Panc1 (cell line): ENCODE results near the gene SPDYE2B. TPM values are rescaled to one million over a fixed set of nuclear protein-coding genes. Genes with fewer than 3 reads are reported as not detected.
"Not testable (repeated sequence)": the region's sequence is repeated elsewhere in the genome, so short reads cannot be mapped to it uniquely, and the experiment has no call there.

Experiments
- ATAC-seq: fragments of 200-7000 bp; cut with Tn5 transposase; 2 replicates; pipeline ENCODE4 v1.9.1; 2020; ENCODE audit warnings: mild to moderate bottlenecking, moderate library complexity
- BruUV-seq: library from RNA; stranded (reverse); fragments of 400-500 nt; replicated peaks from 2 replicates; lab custom pipeline; 2021; lab: Mats Ljungman, UMichigan
- CTCF ChIA-PET: fragments of 300-600 bp; sonication (Branson Sonifier 250); formaldehyde crosslinking; loops from one replicate; lab custom pipeline; 2022; ENCODE audit warnings: antibody characterized with exemption; lab: Charles Lee
- POLR2A ChIA-PET: fragments of 300-600 bp; sonication (Branson Sonifier 250); formaldehyde crosslinking; loops from one replicate; lab custom pipeline; 2022; ENCODE audit warnings: antibody characterized with exemption; lab: Charles Lee
- DNase-seq: peaks from one replicate; pipeline ENCODE4 v3.0.0-alpha.2; 2010; ENCODE audit warnings: low read depth, low spot score
- H3K27ac ChIP-seq: 2 replicates; pipeline ENCODE4 v1.5.1; 2011; ENCODE audit warnings: mild to moderate bottlenecking, low read length, inconsistent platforms
- H3K27me3 ChIP-seq: fragments of 200-500 bp; sonication (Bioruptor generic); 2 replicates; pipeline ENCODE4 v1.6.0; 2014; ENCODE audit warnings: low read length, inconsistent platforms; ENCODE audit not compliant: control insufficient read depth, insufficient read depth
- H3K36me3 ChIP-seq: fragments of 200-500 bp; sonication (Bioruptor generic); 2 replicates; pipeline ENCODE4 v1.5.1; 2014; ENCODE audit warnings: inconsistent platforms, mild to moderate bottlenecking, low read length, moderate library complexity; ENCODE audit not compliant: control insufficient read depth, insufficient read depth
- H3K4me1 ChIP-seq: 2 replicates; pipeline ENCODE4 v1.5.1; 2011; ENCODE audit warnings: inconsistent platforms, mild to moderate bottlenecking, low read length, moderate library complexity; ENCODE audit not compliant: control insufficient read depth, insufficient read depth
- H3K4me3 ChIP-seq, 2 experiments: 2 replicates each; pipeline ENCODE4 v1.5.1; 2011 to 2012; ENCODE audit warnings: low read depth in 2 of 2, low read length in 2 of 2, mild to moderate bottlenecking in 2 of 2, inconsistent platforms in 1 of 2, moderate library complexity in 1 of 2
- H3K9me3 ChIP-seq: fragments of 200-500 bp; sonication (Bioruptor generic); 2 replicates; pipeline ENCODE4 v1.5.1; 2014; ENCODE audit warnings: low read depth, mild to moderate bottlenecking, inconsistent platforms, low read length, moderate library complexity; ENCODE audit not compliant: control insufficient read depth, insufficient read depth
- in situ Hi-C: cut with HindIII; loops from 2 replicates; pipeline ENCODE4 v1.10.0; 2016; ENCODE audit warnings: low sequenced_read_pairs, low pct_unique_long_range_greater_than_20kb
- intact Hi-C: fragments of 100-400 bp; cut with micrococcal nuclease; formaldehyde crosslinking; loops from one replicate; pipeline ENCODE4 v1.10.0; 2022; ENCODE audit not compliant: unreplicated experiment
- total RNA-seq: library from RNA; stranded (reverse); gene quantifications from one replicate; pipeline ENCODE4 v1.2.1, GENCODE V29; 2021; ENCODE audit not compliant: unreplicated experiment

The SPDYE2B gene
- total RNA-seq, 1 experiment from 2014 or later = not detected

GRCh38 chr7:102697642-102698512 lies 47.8 kb downstream of the SPDYE2B start:
- in situ Hi-C loops, BruUV-seq, intact Hi-C loops, H3K36me3 ChIP-seq, CTCF ChIA-PET, H3K9me3 ChIP-seq, H3K27ac ChIP-seq, H3K27me3 ChIP-seq, H3K4me3 ChIP-seq, DNase-seq, H3K4me1 ChIP-seq, ATAC-seq, POLR2A ChIA-PET: not testable (repeated sequence)

GRCh38 chr7:102698962-102699750 lies 49.0 kb downstream of the SPDYE2B start:
- H3K4me1 ChIP-seq, ATAC-seq, H3K27ac ChIP-seq, H3K9me3 ChIP-seq, POLR2A ChIA-PET, H3K4me3 ChIP-seq, H3K36me3 ChIP-seq, CTCF ChIA-PET, intact Hi-C loops, BruUV-seq, in situ Hi-C loops, H3K27me3 ChIP-seq, DNase-seq: not testable (repeated sequence)

Other genes starting within 250 kb of the SPDYE2B start
- 76.9 TPM for gene ORAI2, start 216.7 kb upstream of the SPDYE2B start, total RNA-seq
- 19.0 TPM for gene ALKBH4, start 185.5 kb upstream of the SPDYE2B start, total RNA-seq
- 55.8 TPM for gene LRWD1, start 185.3 kb upstream of the SPDYE2B start, total RNA-seq
- gene POLR2J, start 171.4 kb upstream of the SPDYE2B start, total RNA-seq = 69.4 TPM
- gene RASA4B, start 132.5 kb upstream of the SPDYE2B start, total RNA-seq = 1.2 TPM
- gene UPK3BL2, start 106.6 kb upstream of the SPDYE2B start, total RNA-seq = 14.4 TPM
- not detected for gene SPDYE2, start 99.1 kb upstream of the SPDYE2B start, total RNA-seq
- 28.1 TPM for gene POLR2J3, start 77.7 kb upstream of the SPDYE2B start, total RNA-seq
- gene RASA4, start 33.6 kb upstream of the SPDYE2B start, total RNA-seq = 7.1 TPM
- 23.1 TPM for gene UPK3BL1, start 7.5 kb upstream of the SPDYE2B start, total RNA-seq
- gene POLR2J2, start 21.3 kb downstream of the SPDYE2B start, total RNA-seq = 10.0 TPM
- 8.9 TPM for gene FAM185A, start 98.7 kb downstream of the SPDYE2B start, total RNA-seq